Naive thymus-derived CD4-positive, alpha-beta T cell (primary cell): ENCODE measurements around the gene APEX1. TPM values are rescaled to one million over a fixed set of nuclear protein-coding genes. Genes with fewer than 3 reads are reported as not detected.
"Not testable (repeated sequence)": the region's sequence is repeated elsewhere in the genome, so short reads cannot be mapped to it uniquely, and the experiment has no call there.

Source experiments
- ATAC-seq: fragments of 150-1000 bp; cut with Tn5 transposase; 2 replicates; pipeline ENCODE4 v1.10.0; 2021; ENCODE audit warnings: mild to moderate bottlenecking, moderate library complexity
- CTCF ChIA-PET: fragments of 350-600 bp; sonication (Branson Sonifier 250); formaldehyde crosslinking; loops from one replicate; lab custom pipeline; 2021; ENCODE audit warnings: antibody characterized with exemption; lab: Charles Lee
- POLR2A ChIA-PET: fragments of 350-600 bp; sonication (Branson Sonifier 250); formaldehyde crosslinking; loops from one replicate; lab custom pipeline; 2021; ENCODE audit warnings: antibody characterized with exemption, inconsistent platforms; lab: Charles Lee
- DNase-seq, 9 donors: peaks; one replicate each; pipeline versions ENCODE4 v3.0.0 to v3.0.0-alpha.2; 2020 to 2022; ENCODE audit warnings: mixed read lengths in 1 of 9
- H3K27ac ChIP-seq: one replicate; pipeline ENCODE4 v1.7.0; 2013; ENCODE audit warnings: mild to moderate bottlenecking, low read depth, low read length, moderate library complexity
- H3K27me3 ChIP-seq, 2 donors: one replicate each; pipeline ENCODE4 v1.7.0; 2013; ENCODE audit warnings: low read length in 2 of 2, mild to moderate bottlenecking in 2 of 2, moderate library complexity in 2 of 2; ENCODE audit not compliant: control insufficient read depth in 2 of 2, insufficient read depth in 2 of 2
- H3K36me3 ChIP-seq, 3 experiments: 1 replicate in 2 of 3; 2 replicates in 1 of 3; pipeline ENCODE4 v1.7.0; 2013; ENCODE audit warnings: low read length in 3 of 3, mild to moderate bottlenecking in 3 of 3, moderate library complexity in 1 of 3; ENCODE audit not compliant: insufficient read depth in 3 of 3, control insufficient read depth in 2 of 3
- H3K4me1 ChIP-seq, 2 donors: one replicate each; pipeline ENCODE4 v1.7.0; 2013; ENCODE audit warnings: low read length in 2 of 2, mild to moderate bottlenecking in 2 of 2, moderate library complexity in 1 of 2; ENCODE audit not compliant: control insufficient read depth in 2 of 2, insufficient read depth in 2 of 2
- H3K4me3 ChIP-seq: 2 replicates; pipeline ENCODE4 v1.7.0; 2013; ENCODE audit warnings: mild to moderate bottlenecking, low read length
- H3K9me3 ChIP-seq, 3 experiments: 1 replicate in 2 of 3; 2 replicates in 1 of 3; pipeline ENCODE4 v1.7.0; 2013; ENCODE audit warnings: low read length in 3 of 3; ENCODE audit not compliant: control insufficient read depth in 2 of 3
- H3K27ac Mint-ChIP-seq, 9 donors: one replicate each; pipeline ENCODE4 v1.8.0; 2020 to 2022; ENCODE audit warnings: mixed read lengths in 9 of 9, mild to moderate bottlenecking in 8 of 9, moderate library complexity in 5 of 9, inconsistent platforms in 2 of 9
- H3K27me3 Mint-ChIP-seq, 5 donors: one replicate each; pipeline ENCODE4 v1.8.0; 2021 to 2022; ENCODE audit warnings: mixed read lengths in 5 of 5, mild to moderate bottlenecking in 1 of 5
- H3K36me3 Mint-ChIP-seq, 5 donors: one replicate each; pipeline ENCODE4 v1.8.0; 2020 to 2022; ENCODE audit warnings: mixed read lengths in 5 of 5, mild to moderate bottlenecking in 3 of 5, inconsistent platforms in 1 of 5
- H3K4me1 Mint-ChIP-seq, 7 donors: one replicate each; pipeline ENCODE4 v1.8.0; 2020 to 2022; ENCODE audit warnings: mixed read lengths in 7 of 7, mild to moderate bottlenecking in 3 of 7, inconsistent platforms in 1 of 7
- H3K4me3 Mint-ChIP-seq, 10 donors: one replicate each; pipeline ENCODE4 v1.8.0; 2020 to 2022; ENCODE audit warnings: mild to moderate bottlenecking in 10 of 10, mixed read lengths in 10 of 10, moderate library complexity in 6 of 10, inconsistent platforms in 2 of 10
- H3K9me3 Mint-ChIP-seq, 11 donors: one replicate each; pipeline ENCODE4 v1.8.0; 2020 to 2022; ENCODE audit warnings: mixed read lengths in 11 of 11, mild to moderate bottlenecking in 4 of 11, inconsistent platforms in 1 of 11, moderate library complexity in 1 of 11
- intact Hi-C, 2 donors: fragments of 100-400 bp; cut with micrococcal nuclease; formaldehyde crosslinking; loops; one replicate each; pipeline ENCODE4 v1.15.1; 2023
- polyA plus RNA-seq, 2 donors: library from polyadenylated mRNA; unstranded; fragments of 300-500 nt; fragmentation: Illumina TruSeq; gene quantifications; one replicate each; pipeline ENCODE4 v1.2.3, GENCODE V29; 2021
- total RNA-seq, 6 experiments: library from RNA in 5 of 6; stranded (reverse) in 5 of 6; gene quantifications; 1 replicate in 5 of 6; 2 replicates in 1 of 6; pipeline ENCODE4 v1.2.3 and lab custom pipeline; 2021 to 2026

Gene APEX1
- total and polyA plus RNA-seq, 7 experiments from 2014 or later, result 97.4 to 205 (median 135) TPM

GRCh38 chr14:20506276-20506675, 51.2 kb downstream of the APEX1 start:
- H3K27ac ChIP-seq, H3K27ac Mint-ChIP-seq, H3K9me3 ChIP-seq, H3K4me3 ChIP-seq, H3K4me1 ChIP-seq, H3K27me3 ChIP-seq, H3K4me1 Mint-ChIP-seq, DNase-seq, H3K36me3 ChIP-seq, H3K36me3 Mint-ChIP-seq, CTCF ChIA-PET, POLR2A ChIA-PET, ATAC-seq, H3K9me3 Mint-ChIP-seq, H3K4me3 Mint-ChIP-seq, intact Hi-C loops: not testable (repeated sequence)
- H3K27me3 Mint-ChIP-seq, result peaks cover 0 to 11% (median 0%) of the 10 kb centered on the region in 5 donors

- not testable (repeated sequence) for H3K4me1 Mint-ChIP-seq, H3K4me3 Mint-ChIP-seq
Measured at GRCh38 chr14:20506752-20507151, 51.7 kb downstream of the APEX1 start.

More at GRCh38 chr14:20506752-20507151, 51.7 kb downstream of the APEX1 start:
- H3K9me3 ChIP-seq, intact Hi-C loops, H3K4me1 ChIP-seq, H3K27ac ChIP-seq, POLR2A ChIA-PET, H3K4me3 ChIP-seq, DNase-seq, H3K27me3 ChIP-seq, H3K9me3 Mint-ChIP-seq, H3K36me3 ChIP-seq, H3K36me3 Mint-ChIP-seq, CTCF ChIA-PET, H3K27ac Mint-ChIP-seq, ATAC-seq: not testable (repeated sequence)
- peaks cover 0 to 13% (median 0%) of the 10 kb centered on the region in 5 donors for H3K27me3 Mint-ChIP-seq

Other genes with a start within 250 kb of the APEX1 start
- gene OR11H6, start 231.5 kb upstream of the APEX1 start, total RNA-seq, result not detected
- gene OR11H6, start 231.5 kb upstream of the APEX1 start, polyA plus RNA-seq, result not detected
- gene OR11H7, start 226.2 kb upstream of the APEX1 start, total RNA-seq, result not detected
- gene OR11H7, start 226.2 kb upstream of the APEX1 start, polyA plus RNA-seq, result not detected
- gene OR11H4, start 215.9 kb upstream of the APEX1 start, total RNA-seq, result not detected
- not detected for gene OR11H4, start 215.9 kb upstream of the APEX1 start, polyA plus RNA-seq
- gene TTC5, start 149.3 kb upstream of the APEX1 start, total RNA-seq, result 10 to 100 TPM; 16.4 to 30.1 (median 20.3) TPM
- gene TTC5, start 149.3 kb upstream of the APEX1 start, polyA plus RNA-seq, result 10 to 100 TPM; 20.8 to 21.3 TPM
- 10 to 100 TPM; 19.1 to 29.8 (median 28.7) TPM for gene CCNB1IP1, start 121.9 kb upstream of the APEX1 start, total RNA-seq
- gene CCNB1IP1, start 121.9 kb upstream of the APEX1 start, polyA plus RNA-seq, result 10 to 100 TPM; 14.8 to 21.4 TPM
- gene PARP2, start 111.6 kb upstream of the APEX1 start, total RNA-seq, result 10 to 100 TPM; 15.3 to 24.5 (median 21.3) TPM
- gene PARP2, start 111.6 kb upstream of the APEX1 start, polyA plus RNA-seq, result 10 to 100 TPM in 1 of 2 donors, 1 to 10 TPM in 1; 9.8 to 14.0 TPM
- gene TEP1, start 41.7 kb upstream of the APEX1 start, total RNA-seq, result 10 to 100 TPM; 23.5 to 56.0 (median 43.6) TPM
- gene TEP1, start 41.7 kb upstream of the APEX1 start, polyA plus RNA-seq, result 1 to 10 TPM in 1 of 2 donors, under 1 TPM in 1; 0.74 to 6.3 TPM
- under 1 TPM in 4 of 5 experiments, not detected in 1; 0.14 to 0.51 (median 0.23) TPM for gene KLHL33, start 19.1 kb upstream of the APEX1 start, total RNA-seq
- gene KLHL33, start 19.1 kb upstream of the APEX1 start, polyA plus RNA-seq, result not detected
- gene OSGEP, start 414 bp upstream of the APEX1 start, total RNA-seq, result 10 to 100 TPM; 54.2 to 77.2 (median 69.1) TPM
- gene OSGEP, start 414 bp upstream of the APEX1 start, polyA plus RNA-seq, result 10 to 100 TPM; 30.8 to 42.9 TPM
- 10 to 100 TPM; 34.9 to 87.1 (median 74.2) TPM for gene PIP4P1, start 6.2 kb downstream of the APEX1 start, total RNA-seq
- gene PIP4P1, start 6.2 kb downstream of the APEX1 start, polyA plus RNA-seq, result 10 to 100 TPM; 20.7 to 38.5 TPM
- 100 to 1,000 TPM in 2 of 5 experiments, 10 to 100 TPM in 3; 58.9 to 179 (median 83.0) TPM for gene PNP, start 14.2 kb downstream of the APEX1 start, total RNA-seq
- gene PNP, start 14.2 kb downstream of the APEX1 start, polyA plus RNA-seq, result 10 to 100 TPM; 35.6 to 59.6 TPM
- gene RNASE10, start 50.3 kb downstream of the APEX1 start, total RNA-seq, result 1 to 10 TPM in 1 of 5 experiments, under 1 TPM in 4; 0.63 to 1.1 (median 0.70) TPM
- not detected for gene RNASE10, start 50.3 kb downstream of the APEX1 start, polyA plus RNA-seq
- gene RNASE9, start 105.8 kb downstream of the APEX1 start, total RNA-seq, result not detected
- not detected for gene RNASE9, start 105.8 kb downstream of the APEX1 start, polyA plus RNA-seq
- not detected for gene RNASE11, start 132.8 kb downstream of the APEX1 start, total RNA-seq
- gene RNASE11, start 132.8 kb downstream of the APEX1 start, polyA plus RNA-seq, result not detected
- not detected for gene RNASE12, start 136.2 kb downstream of the APEX1 start, total RNA-seq
- gene RNASE12, start 136.2 kb downstream of the APEX1 start, polyA plus RNA-seq, result not detected
- gene OR6S1, start 186.5 kb downstream of the APEX1 start, total RNA-seq, result not detected
- gene OR6S1, start 186.5 kb downstream of the APEX1 start, polyA plus RNA-seq, result not detected
- 1 to 10 TPM in 1 of 5 experiments, under 1 TPM in 4; 0.17 to 4.2 (median 0.43) TPM for gene RNASE4, start 229.3 kb downstream of the APEX1 start, total RNA-seq
- under 1 TPM in 1 of 2 donors, not detected in 1; 0.83 TPM for gene RNASE4, start 229.3 kb downstream of the APEX1 start, polyA plus RNA-seq
- gene ANG, start 233.5 kb downstream of the APEX1 start, total RNA-seq, result 1 to 10 TPM in 3 of 5 experiments, not detected in 2; 1.6 to 3.5 (median 1.7) TPM
- gene ANG, start 233.5 kb downstream of the APEX1 start, polyA plus RNA-seq, result under 1 TPM in 1 of 2 donors, not detected in 1; 0.40 TPM